K562 (cell line): ENCODE data around the gene KLRC4. TPM values are rescaled to one million over a fixed set of nuclear protein-coding genes. Genes with fewer than 3 reads are reported as not detected.
A peak's percentile ranks its signal among the peaks of the same experiment; 100 is the strongest.

Experiments
- ARID4B ChIP-seq: sonication (generic); formaldehyde crosslinking; IDR thresholded peaks from 2 replicates; pipeline ENCODE4 v1.8.0; 2022; ENCODE audit warnings: mild to moderate bottlenecking, missing genetic modification reagents
- BHLHE40 ChIP-seq: IDR thresholded peaks from 2 replicates; pipeline ENCODE4 v1.6.1; 2011; ENCODE audit warnings: low read length, improper control_type of control experiment
- CREB1 ChIP-seq, 2 experiments: sonication (generic) in 1 of 2; formaldehyde crosslinking in 1 of 2; IDR thresholded peaks; 2 replicates each; pipeline versions ENCODE4 v1.6.1 to v1.8.0; 2012 to 2022; ENCODE audit warnings: inconsistent platforms in 1 of 2, mild to moderate bottlenecking in 1 of 2, missing genetic modification reagents in 1 of 2, moderate library complexity in 1 of 2
- CREB3L1 ChIP-seq: fragments of 450-650 bp; IDR thresholded peaks from 2 replicates; pipeline ENCODE4 v1.6.1; 2014; ENCODE audit warnings: low read depth, mild to moderate bottlenecking, moderate library complexity, borderline replicate concordance
- HDAC1 ChIP-seq, 2 experiments: fragments of 450-650 bp; IDR thresholded peaks; 2 replicates each; pipeline ENCODE4 v1.6.1; 2016 to 2017; ENCODE audit warnings: inconsistent platforms in 1 of 2, mild to moderate bottlenecking in 1 of 2, moderate library complexity in 1 of 2
- JUN ChIP-seq, 2 experiments: sonication (generic) in 1 of 2; formaldehyde crosslinking in 1 of 2; IDR thresholded peaks; 2 replicates each; pipeline versions ENCODE4 v1.6.1 to v1.8.0; 2012 to 2022; ENCODE audit warnings: borderline replicate concordance in 2 of 2, mild to moderate bottlenecking in 2 of 2, improper control_type of control experiment in 1 of 2, low read depth in 1 of 2, low read length in 1 of 2, missing genetic modification reagents in 1 of 2
- KDM5B ChIP-seq: fragments of 200-600 bp; sonication (generic); IDR thresholded peaks from 2 replicates; pipeline ENCODE4 v1.6.1; 2012; ENCODE audit warnings: low read depth, mild to moderate bottlenecking, moderate library complexity, low read length, control low read depth, inconsistent platforms; ENCODE audit not compliant: insufficient replicate concordance
- LARP7 ChIP-seq: fragments of 450-650 bp; IDR thresholded peaks from 2 replicates; pipeline ENCODE4 v1.6.1; 2016
- MYC ChIP-seq, 2 experiments: fragments of 250-450 bp in 1 of 2; sonication (Bioruptor Pico) in 1 of 2; IDR thresholded peaks; 2 replicates each; pipeline versions ENCODE4 v1.5.1 to v1.6.1; 2012 to 2021; ENCODE audit warnings: low read depth in 2 of 2, borderline replicate concordance in 1 of 2, improper control_type of control experiment in 1 of 2, low read length in 1 of 2, mild to moderate bottlenecking in 1 of 2, moderate library complexity in 1 of 2
- POLR2A ChIP-seq: fragments of 450-650 bp; conservative IDR thresholded peaks from 2 replicates; pipeline ENCODE4 v1.6.1; 2016
- RNF2 ChIP-seq: sonication (generic); IDR thresholded peaks from 2 replicates; pipeline ENCODE4 v1.6.1; 2016
- SMARCC2 ChIP-seq: fragments of 450-650 bp; IDR thresholded peaks from 2 replicates; pipeline ENCODE4 v1.6.1; 2017; ENCODE audit warnings: antibody characterized with exemption, moderate library complexity, mild to moderate bottlenecking, low read depth
- SUPT5H ChIP-seq: fragments of 450-650 bp; IDR thresholded peaks from 2 replicates; pipeline ENCODE4 v1.6.1; 2016
- TCF7 ChIP-seq: sonication (generic); IDR thresholded peaks from 2 replicates; pipeline ENCODE4 v1.6.1; 2016; ENCODE audit warnings: antibody characterized with exemption, borderline replicate concordance
- ZNF592 ChIP-seq: fragments of 450-650 bp; IDR thresholded peaks from 2 replicates; pipeline ENCODE4 v1.6.1; 2017; ENCODE audit warnings: antibody characterized with exemption, mild to moderate bottlenecking
- polyA plus RNA-seq, 8 experiments: library from polyadenylated mRNA; depleted of rRNA in 4 of 8; stranded (reverse) in 5 of 8; unstranded in 3 of 8; fragments of >200 nt; fragmentation: Nextera tagmentation in 2 of 8; fragmentation: Illumina TruSeq in 1 of 8; extraction: Ambion mirVana in 2 of 8; extraction: Trizol in 1 of 8; gene quantifications; 2 replicates each; pipeline versions ENCODE4 v1.2.1 to v1.2.3, GENCODE V29; 2011 to 2014; ENCODE audit warnings: inconsistent platforms in 1 of 8, missing spikeins in 1 of 8
- total RNA-seq, 7 experiments: library from RNA; depleted of rRNA in 6 of 7; stranded (reverse); fragments of >200 nt in 6 of 7; fragmentation: Illumina TruSeq in 2 of 7; extraction: Trizol in 2 of 7; gene quantifications; 2 replicates each; pipeline versions ENCODE4 v1.2.1 to v1.2.3, GENCODE V29; 2011 to 2021; ENCODE audit warnings: low replicate concordance in 1 of 7

Gene KLRC4
- total and polyA plus RNA-seq, 9 of the 15 experiments (the other 6 are each of a cell fraction or from before 2014, with no cell fraction given): 0.17 TPM; not detected in 8

- TF ChIP-seq ZNF592 (0 out of 2 replicates have a peak, but pooled peaks have one; percentile 24), CREB3L1 (0 out of 2 replicates have a peak, but pooled peaks have one; percentile 6), MYC (IDR thresholded peaks at IDR 0.05; ENCODE audit: low read depth, low read length) (peak; percentile 12; the same call in 1 of the 2 replicates), MYC (CRISPR knock-in tag; IDR thresholded peaks at IDR 0.05; ENCODE audit: borderline replicate concordance, low read depth) (no peak), BHLHE40 (peak; percentile 38; the same call in 1 of the 2 replicates), TCF7 (no peak), ARID4B (peak; percentile 76), SMARCC2 (no peak), SUPT5H (peak; percentile 28), POLR2A (peak; percentile 59; the same call in 1 of the 2 replicates), HDAC1 (IDR thresholded peaks at IDR 0.05) (0 out of 4 replicates have a peak, but pooled peaks of 1 of the 2 experiments have one; percentile 40), KDM5B (peak; percentile 47), JUN (IDR thresholded peaks at IDR 0.05; ENCODE audit: borderline replicate concordance, low read depth, low read length) (no peak), JUN (CRISPR knock-in tag; IDR thresholded peaks at IDR 0.05; ENCODE audit: borderline replicate concordance) (no peak), LARP7 (0 out of 2 replicates have a peak, but pooled peaks have one; percentile 10), CREB1 (IDR thresholded peaks at IDR 0.05) (no peak), CREB1 (CRISPR knock-in tag; IDR thresholded peaks at IDR 0.05) (peak; percentile 41; the same call in 1 of the 2 replicates), RNF2 (0 out of 2 replicates have a peak, but pooled peaks have one; percentile 29)
Measured at GRCh38 chr12:10363914-10364814, 45.4 kb downstream of the KLRC4 start (continued).
